ENCODE data around the gene TMEM201. TPM values are rescaled to one million over a fixed set of nuclear protein-coding genes. Genes with fewer than 3 reads are reported as not detected.

TMEM201 gene
- total and polyA plus RNA-seq, 2 of the 13 experiments (the other 11 are each of a cell fraction or from before 2014, with no cell fraction given) = 1.5 to 8.2 TPM

DNA sequence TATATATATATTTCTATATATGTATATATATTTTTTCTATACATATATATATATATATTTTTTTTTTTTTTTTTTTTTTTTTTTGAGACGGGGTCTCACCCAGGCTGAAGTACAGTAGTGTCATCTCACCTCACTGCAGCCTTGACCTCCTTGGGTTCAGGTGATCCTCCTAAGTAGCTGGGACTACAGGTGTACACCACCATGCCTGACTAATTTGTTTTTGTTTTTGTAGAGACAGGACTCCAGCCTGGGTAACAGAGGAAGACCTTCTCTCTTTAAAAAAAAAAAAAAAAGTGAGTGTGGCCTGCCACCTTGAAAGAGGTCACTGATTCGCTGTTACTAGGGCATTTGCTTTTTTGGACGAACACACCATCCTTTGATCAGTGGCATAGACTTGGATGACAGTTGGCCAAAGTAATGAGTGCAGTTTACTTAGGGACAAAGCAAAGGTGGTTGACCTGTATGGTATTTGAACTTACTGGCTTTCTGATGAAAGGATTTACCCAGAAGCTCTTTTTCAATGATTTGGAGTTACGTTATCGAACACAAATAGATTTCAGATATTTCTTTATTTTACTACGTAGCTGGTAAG lies 38.7 kb upstream of the TMEM201 start (continued):
- TF ChIP-seq, protein P1, sequence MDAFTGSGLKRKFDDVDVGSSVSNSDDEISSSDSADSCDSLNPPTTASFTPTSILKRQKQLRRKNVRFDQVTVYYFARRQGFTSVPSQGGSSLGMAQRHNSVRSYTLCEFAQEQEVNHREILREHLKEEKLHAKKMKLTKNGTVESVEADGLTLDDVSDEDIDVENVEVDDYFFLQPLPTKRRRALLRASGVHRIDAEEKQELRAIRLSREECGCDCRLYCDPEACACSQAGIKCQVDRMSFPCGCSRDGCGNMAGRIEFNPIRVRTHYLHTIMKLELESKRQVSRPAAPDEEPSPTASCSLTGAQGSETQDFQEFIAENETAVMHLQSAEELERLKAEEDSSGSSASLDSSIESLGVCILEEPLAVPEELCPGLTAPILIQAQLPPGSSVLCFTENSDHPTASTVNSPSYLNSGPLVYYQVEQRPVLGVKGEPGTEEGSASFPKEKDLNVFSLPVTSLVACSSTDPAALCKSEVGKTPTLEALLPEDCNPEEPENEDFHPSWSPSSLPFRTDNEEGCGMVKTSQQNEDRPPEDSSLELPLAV (CRISPR knock-in tag; conservative IDR thresholded peaks at IDR 0.05; ENCODE audit: low read depth) = no peak
- TF ChIP-seq, protein P2, sequence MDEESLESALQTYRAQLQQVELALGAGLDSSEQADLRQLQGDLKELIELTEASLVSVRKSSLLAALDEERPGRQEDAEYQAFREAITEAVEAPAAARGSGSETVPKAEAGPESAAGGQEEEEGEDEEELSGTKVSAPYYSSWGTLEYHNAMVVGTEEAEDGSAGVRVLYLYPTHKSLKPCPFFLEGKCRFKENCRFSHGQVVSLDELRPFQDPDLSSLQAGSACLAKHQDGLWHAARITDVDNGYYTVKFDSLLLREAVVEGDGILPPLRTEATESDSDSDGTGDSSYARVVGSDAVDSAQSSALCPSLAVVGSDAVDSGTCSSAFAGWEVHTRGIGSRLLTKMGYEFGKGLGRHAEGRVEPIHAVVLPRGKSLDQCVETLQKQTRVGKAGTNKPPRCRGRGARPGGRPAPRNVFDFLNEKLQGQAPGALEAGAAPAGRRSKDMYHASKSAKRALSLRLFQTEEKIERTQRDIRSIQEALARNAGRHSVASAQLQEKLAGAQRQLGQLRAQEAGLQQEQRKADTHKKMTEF (CRISPR knock-in tag; IDR thresholded peaks at IDR 0.05) = peak; percentile 76; the same call in 1 of the 2 replicates
- peak; percentile 81 for TF ChIP-seq ZEB1 (IDR thresholded peaks at IDR 0.05; ENCODE audit: insufficient replicate concordance, low read depth)
- peak; percentile 71; the same call in 1 of the 2 replicates for TF ChIP-seq HNF4G (IDR thresholded peaks at IDR 0.05; ENCODE audit: borderline replicate concordance, low read depth, low read length)
- peak; percentile 25; the same call in 1 of the 2 replicates for TF ChIP-seq HNF4G (CRISPR knock-in tag; IDR thresholded peaks at IDR 0.05; ENCODE audit: borderline replicate concordance, low read depth)
- peak; percentile 92 for TF ChIP-seq PPARG (CRISPR knock-in tag; conservative IDR thresholded peaks at IDR 0.05)
- peak; percentile 89 for TF ChIP-seq HNF4A (CRISPR knock-in tag; IDR thresholded peaks at IDR 0.05)
- peak; percentile 68; the same call in 1 of the 2 replicates for TF ChIP-seq KDM3A (CRISPR knock-in tag; IDR thresholded peaks at IDR 0.05; ENCODE audit: low read depth)
- TF ChIP-seq, protein P3, sequence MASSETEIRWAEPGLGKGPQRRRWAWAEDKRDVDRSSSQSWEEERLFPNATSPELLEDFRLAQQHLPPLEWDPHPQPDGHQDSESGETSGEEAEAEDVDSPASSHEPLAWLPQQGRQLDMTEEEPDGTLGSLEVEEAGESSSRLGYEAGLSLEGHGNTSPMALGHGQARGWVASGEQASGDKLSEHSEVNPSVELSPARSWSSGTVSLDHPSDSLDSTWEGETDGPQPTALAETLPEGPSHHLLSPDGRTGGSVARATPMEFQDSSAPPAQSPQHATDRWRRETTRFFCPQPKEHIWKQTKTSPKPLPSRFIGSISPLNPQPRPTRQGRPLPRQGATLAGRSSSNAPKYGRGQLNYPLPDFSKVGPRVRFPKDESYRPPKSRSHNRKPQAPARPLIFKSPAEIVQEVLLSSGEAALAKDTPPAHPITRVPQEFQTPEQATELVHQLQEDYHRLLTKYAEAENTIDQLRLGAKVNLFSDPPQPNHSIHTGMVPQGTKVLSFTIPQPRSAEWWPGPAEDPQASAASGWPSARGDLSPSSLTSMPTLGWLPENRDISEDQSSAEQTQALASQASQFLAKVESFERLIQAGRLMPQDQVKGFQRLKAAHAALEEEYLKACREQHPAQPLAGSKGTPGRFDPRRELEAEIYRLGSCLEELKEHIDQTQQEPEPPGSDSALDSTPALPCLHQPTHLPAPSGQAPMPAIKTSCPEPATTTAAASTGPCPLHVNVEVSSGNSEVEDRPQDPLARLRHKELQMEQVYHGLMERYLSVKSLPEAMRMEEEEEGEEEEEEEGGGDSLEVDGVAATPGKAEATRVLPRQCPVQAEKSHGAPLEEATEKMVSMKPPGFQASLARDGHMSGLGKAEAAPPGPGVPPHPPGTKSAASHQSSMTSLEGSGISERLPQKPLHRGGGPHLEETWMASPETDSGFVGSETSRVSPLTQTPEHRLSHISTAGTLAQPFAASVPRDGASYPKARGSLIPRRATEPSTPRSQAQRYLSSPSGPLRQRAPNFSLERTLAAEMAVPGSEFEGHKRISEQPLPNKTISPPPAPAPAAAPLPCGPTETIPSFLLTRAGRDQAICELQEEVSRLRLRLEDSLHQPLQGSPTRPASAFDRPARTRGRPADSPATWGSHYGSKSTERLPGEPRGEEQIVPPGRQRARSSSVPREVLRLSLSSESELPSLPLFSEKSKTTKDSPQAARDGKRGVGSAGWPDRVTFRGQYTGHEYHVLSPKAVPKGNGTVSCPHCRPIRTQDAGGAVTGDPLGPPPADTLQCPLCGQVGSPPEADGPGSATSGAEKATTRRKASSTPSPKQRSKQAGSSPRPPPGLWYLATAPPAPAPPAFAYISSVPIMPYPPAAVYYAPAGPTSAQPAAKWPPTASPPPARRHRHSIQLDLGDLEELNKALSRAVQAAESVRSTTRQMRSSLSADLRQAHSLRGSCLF (CRISPR knock-in tag; IDR thresholded peaks at IDR 0.05; ENCODE audit: borderline replicate concordance) = no peak
- 0 out of 2 replicates have a peak, but pooled peaks have one; percentile 47 for TF ChIP-seq KLF6 (CRISPR knock-in tag; IDR thresholded peaks at IDR 0.05)
- TF ChIP-seq YEATS2 (CRISPR knock-in tag; IDR thresholded peaks at IDR 0.05; ENCODE audit: borderline replicate concordance) = peak; percentile 51; the same call in 1 of the 2 replicates
- TF ChIP-seq, protein P4, sequence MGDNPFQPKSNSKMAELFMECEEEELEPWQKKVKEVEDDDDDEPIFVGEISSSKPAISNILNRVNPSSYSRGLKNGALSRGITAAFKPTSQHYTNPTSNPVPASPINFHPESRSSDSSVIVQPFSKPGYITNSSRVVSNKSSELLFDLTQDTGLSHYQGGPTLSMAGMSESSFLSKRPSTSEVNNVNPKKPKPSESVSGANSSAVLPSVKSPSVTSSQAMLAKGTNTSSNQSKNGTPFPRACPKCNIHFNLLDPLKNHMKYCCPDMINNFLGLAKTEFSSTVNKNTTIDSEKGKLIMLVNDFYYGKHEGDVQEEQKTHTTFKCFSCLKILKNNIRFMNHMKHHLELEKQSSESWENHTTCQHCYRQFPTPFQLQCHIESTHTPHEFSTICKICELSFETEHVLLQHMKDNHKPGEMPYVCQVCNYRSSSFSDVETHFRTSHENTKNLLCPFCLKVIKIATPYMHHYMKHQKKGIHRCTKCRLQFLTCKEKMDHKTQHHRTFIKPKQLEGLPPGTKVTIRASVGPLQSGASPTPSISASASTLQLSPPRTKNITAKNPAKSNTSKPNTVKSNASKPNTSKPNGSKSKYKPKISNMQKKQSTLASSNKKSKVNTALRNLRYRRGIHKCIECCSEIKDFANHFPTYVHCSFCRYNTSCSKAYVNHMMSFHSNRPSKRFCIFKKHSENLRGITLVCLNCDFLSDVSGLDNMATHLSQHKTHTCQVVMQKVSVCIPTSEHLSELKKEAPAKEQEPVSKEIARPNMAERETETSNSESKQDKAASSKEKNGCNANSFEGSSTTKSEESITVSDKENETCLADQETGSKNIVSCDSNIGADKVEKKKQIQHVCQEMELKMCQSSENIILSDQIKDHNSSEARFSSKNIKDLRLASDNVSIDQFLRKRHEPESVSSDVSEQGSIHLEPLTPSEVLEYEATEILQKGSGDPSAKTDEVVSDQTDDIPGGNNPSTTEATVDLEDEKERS (CRISPR knock-in tag; IDR thresholded peaks at IDR 0.05) = no peak
- TF ChIP-seq SMAD3 (CRISPR knock-in tag; IDR thresholded peaks at IDR 0.05) = peak; percentile 91
- no peak for TF ChIP-seq ARNT2 (CRISPR knock-in tag; IDR thresholded peaks at IDR 0.05; ENCODE audit: low read depth)
- TF ChIP-seq, protein P5, sequence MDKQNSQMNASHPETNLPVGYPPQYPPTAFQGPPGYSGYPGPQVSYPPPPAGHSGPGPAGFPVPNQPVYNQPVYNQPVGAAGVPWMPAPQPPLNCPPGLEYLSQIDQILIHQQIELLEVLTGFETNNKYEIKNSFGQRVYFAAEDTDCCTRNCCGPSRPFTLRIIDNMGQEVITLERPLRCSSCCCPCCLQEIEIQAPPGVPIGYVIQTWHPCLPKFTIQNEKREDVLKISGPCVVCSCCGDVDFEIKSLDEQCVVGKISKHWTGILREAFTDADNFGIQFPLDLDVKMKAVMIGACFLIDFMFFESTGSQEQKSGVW (CRISPR knock-in tag; IDR thresholded peaks at IDR 0.05; ENCODE audit: borderline replicate concordance) = no peak
- TF ChIP-seq ZNF614 (CRISPR knock-in tag; IDR thresholded peaks at IDR 0.05; ENCODE audit: borderline replicate concordance) = 0 out of 2 replicates have a peak, but pooled peaks have one; percentile 44
